ENCODE results near the gene CERS6.

- TF ChIP-seq, protein P1, sequence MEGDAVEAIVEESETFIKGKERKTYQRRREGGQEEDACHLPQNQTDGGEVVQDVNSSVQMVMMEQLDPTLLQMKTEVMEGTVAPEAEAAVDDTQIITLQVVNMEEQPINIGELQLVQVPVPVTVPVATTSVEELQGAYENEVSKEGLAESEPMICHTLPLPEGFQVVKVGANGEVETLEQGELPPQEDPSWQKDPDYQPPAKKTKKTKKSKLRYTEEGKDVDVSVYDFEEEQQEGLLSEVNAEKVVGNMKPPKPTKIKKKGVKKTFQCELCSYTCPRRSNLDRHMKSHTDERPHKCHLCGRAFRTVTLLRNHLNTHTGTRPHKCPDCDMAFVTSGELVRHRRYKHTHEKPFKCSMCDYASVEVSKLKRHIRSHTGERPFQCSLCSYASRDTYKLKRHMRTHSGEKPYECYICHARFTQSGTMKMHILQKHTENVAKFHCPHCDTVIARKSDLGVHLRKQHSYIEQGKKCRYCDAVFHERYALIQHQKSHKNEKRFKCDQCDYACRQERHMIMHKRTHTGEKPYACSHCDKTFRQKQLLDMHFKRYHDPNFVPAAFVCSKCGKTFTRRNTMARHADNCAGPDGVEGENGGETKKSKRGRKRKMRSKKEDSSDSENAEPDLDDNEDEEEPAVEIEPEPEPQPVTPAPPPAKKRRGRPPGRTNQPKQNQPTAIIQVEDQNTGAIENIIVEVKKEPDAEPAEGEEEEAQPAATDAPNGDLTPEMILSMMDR (IDR thresholded peaks at IDR 0.05), result no peak
- TF ChIP-seq POLR2A (IDR thresholded peaks at IDR 0.05), result no peak
Measured at GRCh38 chr2:168670478-168670877, 214.4 kb downstream of the CERS6 start.
